Colonic mucosa (tissue), 4 donors: ENCODE data around the gene HUS1B. TPM values are rescaled to one million over a fixed set of nuclear protein-coding genes. Genes with fewer than 3 reads are reported as not detected.
"Not testable (repeated sequence)": the region's sequence is repeated elsewhere in the genome, so short reads cannot be mapped to it uniquely, and the experiment has no call there.

Source experiments
- DNase-seq: peaks from one replicate; pipeline ENCODE4 v3.0.0-alpha.2; 2020
- H3K27ac ChIP-seq: fragments of 200-600 bp; one replicate; pipeline ENCODE4 v1.8.0; 2021
- H3K27me3 ChIP-seq: fragments of 200-600 bp; one replicate; pipeline ENCODE4 v1.8.0; 2021
- H3K36me3 ChIP-seq: fragments of 200-600 bp; one replicate; pipeline ENCODE4 v1.8.0; 2021
- H3K4me1 ChIP-seq: fragments of 200-600 bp; one replicate; pipeline ENCODE4 v1.8.0; 2021; ENCODE audit warnings: mild to moderate bottlenecking
- H3K4me3 ChIP-seq: fragments of 200-600 bp; one replicate; pipeline ENCODE4 v1.8.0; 2021
- H3K9ac ChIP-seq, 2 donors: one replicate each; pipeline ENCODE4 v1.7.0; 2013; ENCODE audit warnings: control low read depth in 2 of 2, low read depth in 2 of 2, low read length in 2 of 2
- H3K9me3 ChIP-seq: fragments of 200-600 bp; one replicate; pipeline ENCODE4 v1.8.0; 2021
- CTCF ChIP-seq: fragments of 200-600 bp; IDR thresholded peaks from one replicate; pipeline ENCODE4 v1.8.0; 2022; ENCODE audit warnings: antibody characterized with exemption, mild to moderate bottlenecking
- intact Hi-C: fragments of 100-400 bp; cut with DNase I; formaldehyde crosslinking; loops from one replicate; pipeline ENCODE4 v1.14.1; 2022
- total RNA-seq, 2 donors: library from RNA; stranded (reverse); fragmentation: NEBNext Ultra II Directional in 1 of 2; extraction: Animal tissue kit (Norgen Biotek cat#: 25700) in 1 of 2; gene quantifications; one replicate each; pipeline ENCODE4 v1.2.1, GENCODE V29; 2021
- donor health status: healthy.
- donor health status: DM: no; HTN: no; CAD: no.
- donor health status: DM: no; HTN: no; CAD: no.

HUS1B gene
- total RNA-seq, 2 donors from 2014 or later, result 0.64 to 1.1 TPM

- Histone ChIP-seq H3K36me3 (no peaks in the 10 kb centered on the region), H3K9ac (no peak overlapping the region), H3K4me3 (no peak overlapping the region), H3K4me1 (no peaks in the 10 kb centered on the region), H3K27ac (no peak overlapping the region), H3K27me3 (no peaks in the 10 kb centered on the region), H3K9me3 (no peaks in the 10 kb centered on the region)
- no peak for DNase-seq
- intact Hi-C loops, result no loop called here
- TF ChIP-seq CTCF, result no peak
Measured at GRCh38 chr6:677919-678318, 21.0 kb upstream of the HUS1B start.

- Histone ChIP-seq H3K27ac (no peak overlapping the region), H3K27me3 (no peaks in the 10 kb centered on the region), H3K4me1 (no peaks in the 10 kb centered on the region), H3K9ac (no peak overlapping the region), H3K9me3 (no peaks in the 10 kb centered on the region), H3K36me3 (no peaks in the 10 kb centered on the region), H3K4me3 (no peak overlapping the region)
- DNase-seq, result no peak
- TF ChIP-seq CTCF, result no peak
- intact Hi-C loops, result no loop called here
Measured at GRCh38 chr6:674956-675355, 18.1 kb upstream of the HUS1B start.

GRCh38 chr6:674406-674805 lies 17.5 kb upstream of the HUS1B start:
- Histone ChIP-seq H3K27ac (no peak overlapping the region), H3K36me3 (no peaks in the 10 kb centered on the region), H3K9ac (no peak overlapping the region), H3K9me3 (no peaks in the 10 kb centered on the region), H3K27me3 (no peaks in the 10 kb centered on the region), H3K4me1 (no peaks in the 10 kb centered on the region), H3K4me3 (no peak overlapping the region)
- intact Hi-C loops, result no loop called here
- no peak for TF ChIP-seq CTCF
- no peak for DNase-seq

- no peak overlapping the region for H3K27ac ChIP-seq
- no peaks in the 10 kb centered on the region for H3K36me3 ChIP-seq
- intact Hi-C loops, result no loop called here
- no peaks in the 10 kb centered on the region for H3K9me3 ChIP-seq
- H3K9ac ChIP-seq, result no peak overlapping the region
- H3K4me1 ChIP-seq, result no peaks in the 10 kb centered on the region
- no peak overlapping the region for H3K4me3 ChIP-seq
- no peak for DNase-seq
- TF ChIP-seq CTCF, result no peak
- no peaks in the 10 kb centered on the region for H3K27me3 ChIP-seq
Measured at GRCh38 chr6:667253-667927, 10.5 kb upstream of the HUS1B start.

GRCh38 chr6:665403-666267 lies 8.7 kb upstream of the HUS1B start:
- Histone ChIP-seq H3K36me3 (no peaks in the 10 kb centered on the region), H3K27me3 (no peaks in the 10 kb centered on the region), H3K9ac (no peak overlapping the region), H3K4me3 (no peak overlapping the region), H3K9me3 (no peaks in the 10 kb centered on the region), H3K27ac (no peak overlapping the region), H3K4me1 (no peaks in the 10 kb centered on the region)
- TF ChIP-seq CTCF, result no peak
- intact Hi-C loops, result no loop called here
- no peak for DNase-seq

- H3K4me1 ChIP-seq, H3K9ac ChIP-seq, H3K9me3 ChIP-seq, H3K4me3 ChIP-seq, H3K36me3 ChIP-seq, intact Hi-C loops, H3K27me3 ChIP-seq, H3K27ac ChIP-seq, DNase-seq: not testable (repeated sequence)
Measured at GRCh38 chr6:663788-664187, 6.9 kb upstream of the HUS1B start.
